Natural killer cell (primary cell): ENCODE results near the gene ZNF80. TPM values are rescaled to one million over a fixed set of nuclear protein-coding genes. Genes with fewer than 3 reads are reported as not detected.
"Not testable (repeated sequence)": the region's sequence is repeated elsewhere in the genome, so short reads cannot be mapped to it uniquely, and the experiment has no call there.

Source experiments
- ATAC-seq, 3 donors: fragments of 150-1000 bp in 2 of 3; fragments of 200-7000 bp in 1 of 3; cut with Tn5 transposase; 1 replicate in 1 of 3; 2 replicates in 2 of 3; pipeline ENCODE4 v1.10.0; 2021; ENCODE audit warnings: mild to moderate bottlenecking in 2 of 3, moderate library complexity in 2 of 3
- DNase-seq, 2 donors: peaks; one replicate each; pipeline versions ENCODE4 v3.0.0 to v3.0.0-alpha.2; 2013 to 2021; ENCODE audit warnings: mixed read lengths in 1 of 2
- H3K27ac ChIP-seq: one replicate; pipeline ENCODE4 v1.5.1; 2013; ENCODE audit warnings: mild to moderate bottlenecking, low read length
- H3K27me3 ChIP-seq: one replicate; pipeline ENCODE4 v1.6.1; 2013; ENCODE audit warnings: low read length; ENCODE audit not compliant: control insufficient read depth, insufficient read depth
- H3K36me3 ChIP-seq: one replicate; pipeline ENCODE4 v1.6.1; 2013; ENCODE audit warnings: low read length; ENCODE audit not compliant: control insufficient read depth, insufficient read depth
- H3K4me1 ChIP-seq: one replicate; pipeline ENCODE4 v1.6.1; 2013; ENCODE audit warnings: low read length; ENCODE audit not compliant: control insufficient read depth, insufficient read depth
- H3K4me3 ChIP-seq: one replicate; pipeline ENCODE4 v1.5.1; 2013; ENCODE audit warnings: low read length
- H3K9me3 ChIP-seq: one replicate; pipeline ENCODE4 v1.6.1; 2013; ENCODE audit warnings: low read length; ENCODE audit not compliant: control insufficient read depth, insufficient read depth
- H3K27ac Mint-ChIP-seq, 2 donors: one replicate each; pipeline ENCODE4 v1.8.0; 2022; ENCODE audit warnings: mild to moderate bottlenecking in 2 of 2, mixed read lengths in 2 of 2, moderate library complexity in 1 of 2
- H3K27me3 Mint-ChIP-seq, 2 donors: one replicate each; pipeline ENCODE4 v1.8.0; 2022; ENCODE audit warnings: low read depth in 2 of 2, mixed read lengths in 2 of 2
- H3K36me3 Mint-ChIP-seq: one replicate; pipeline ENCODE4 v1.8.0; 2022; ENCODE audit warnings: mixed read lengths
- H3K4me1 Mint-ChIP-seq, 2 donors: one replicate each; pipeline ENCODE4 v1.8.0; 2022; ENCODE audit warnings: mixed read lengths in 2 of 2
- H3K4me3 Mint-ChIP-seq: one replicate; pipeline ENCODE4 v1.8.0; 2022; ENCODE audit warnings: mild to moderate bottlenecking, moderate library complexity, mixed read lengths
- H3K9me3 Mint-ChIP-seq, 2 donors: one replicate each; pipeline ENCODE4 v1.8.0; 2022; ENCODE audit warnings: mixed read lengths in 2 of 2
- CTCF ChIP-seq: fragments of 200-600 bp; IDR thresholded peaks from one replicate; pipeline ENCODE4 v1.8.0; 2022; ENCODE audit warnings: antibody characterized with exemption
- WGBS: methylation state at CpG from one replicate; pipeline ENCODE4 v1.1.7; 2013; ENCODE audit warnings: missing lambda C conversion rate; ENCODE audit not compliant: insufficient coverage; 5-methylcytosine and 5-hydroxymethylcytosine counted together
- intact Hi-C: fragments of 100-400 bp; cut with micrococcal nuclease; formaldehyde crosslinking; loops from one replicate; pipeline ENCODE4 v1.14.2; 2022
- total RNA-seq, 4 donors: library from RNA; stranded (reverse); fragments of 120-200 nt in 1 of 4; gene quantifications; one replicate each; pipeline versions ENCODE4 v1.2.3 to v1.2.4, GENCODE V29; 2013 to 2022

ZNF80 gene
- total RNA-seq, 3 donors from 2014 or later (not counting 1 experiment from before 2014, with no cell fraction given): 0.48 to 2.3 (median 2.1) TPM

GRCh38 chr3:114242947-114243346, 5.6 kb upstream of the ZNF80 start:
- ATAC-seq (no peak), DNase-seq (no peak)
- peaks cover 7 to 17% of the 10 kb centered on the region in 2 donors for H3K4me1 Mint-ChIP-seq
- peaks cover 9% of the 10 kb centered on the region for H3K36me3 Mint-ChIP-seq
- no peak overlapping the region for H3K4me3 Mint-ChIP-seq
- no peak for TF ChIP-seq CTCF
- peaks cover 7% of the 10 kb centered on the region for H3K9me3 ChIP-seq
- H3K36me3 ChIP-seq: no peaks in the 10 kb centered on the region
- H3K27me3 Mint-ChIP-seq: no peaks in the 10 kb centered on the region
- H3K27ac ChIP-seq: no peak overlapping the region
- no peak overlapping the region for H3K4me3 ChIP-seq
- no peaks in the 10 kb centered on the region for H3K27me3 ChIP-seq
- H3K27ac Mint-ChIP-seq: no peak overlapping the region
- intact Hi-C loops: no loop called here
- H3K9me3 Mint-ChIP-seq: peaks cover 0 to 7% of the 10 kb centered on the region in 2 donors
- no peaks in the 10 kb centered on the region for H3K4me1 ChIP-seq

- peaks cover 3% of the 10 kb centered on the region for H3K4me1 ChIP-seq
- intact Hi-C loops: no loop called here
- peak overlapping the region in 1 of 2 donors; percentile 53 for H3K27ac Mint-ChIP-seq
Observed at GRCh38 chr3:114241262-114241661, 3.9 kb upstream of the ZNF80 start.

GRCh38 chr3:114238146-114238785, 888 bp upstream of the ZNF80 start:
- WGBS: 95% methylated on average over 28 of the region's 34 CpGs
- H3K9me3 Mint-ChIP-seq, H3K27ac ChIP-seq, H3K27me3 Mint-ChIP-seq, DNase-seq, H3K4me3 ChIP-seq, intact Hi-C loops, H3K9me3 ChIP-seq, ATAC-seq, H3K36me3 ChIP-seq, H3K4me3 Mint-ChIP-seq, H3K27ac Mint-ChIP-seq, H3K27me3 ChIP-seq, H3K36me3 Mint-ChIP-seq: not testable (repeated sequence)
- peaks cover 11% of the 10 kb centered on the region for H3K4me1 ChIP-seq
- peaks cover 44 to 47% of the 10 kb centered on the region in 2 donors for H3K4me1 Mint-ChIP-seq

More at GRCh38 chr3:114241262-114241661, 3.9 kb upstream of the ZNF80 start:
- H3K9me3 ChIP-seq: peaks cover 7% of the 10 kb centered on the region
- H3K36me3 ChIP-seq: no peaks in the 10 kb centered on the region
- Mint-ChIP-seq H3K9me3 (peaks cover 0 to 7% of the 10 kb centered on the region in 2 donors), H3K4me1 (peaks cover 23 to 29% of the 10 kb centered on the region in 2 donors), H3K27me3 (no peaks in the 10 kb centered on the region), H3K4me3 (no peak overlapping the region), H3K36me3 (peaks cover 9% of the 10 kb centered on the region)
- no peaks in the 10 kb centered on the region for H3K27me3 ChIP-seq
- TF ChIP-seq CTCF: no peak
- 71% methylated on average over 2 of the region's 2 CpGs for WGBS
- DNase-seq: peak in 1 of 2 donors; percentile 23
- H3K27ac ChIP-seq: no peak overlapping the region
- ATAC-seq: peak in 1 of 3 donors; percentile 37
- no peak overlapping the region for H3K4me3 ChIP-seq

GRCh38 chr3:114235431-114235830, 1.9 kb downstream of the ZNF80 start:
- Histone ChIP-seq H3K27ac (peak overlapping the region; percentile 16), H3K4me1 (peaks cover 40% of the 10 kb centered on the region), H3K4me3 (no peak overlapping the region), H3K27me3 (no peaks in the 10 kb centered on the region), H3K36me3 (no peaks in the 10 kb centered on the region), H3K9me3 (no peaks in the 10 kb centered on the region)
- H3K9me3 Mint-ChIP-seq: no peaks in the 10 kb centered on the region
- TF ChIP-seq CTCF: no peak
- H3K27ac Mint-ChIP-seq: peak overlapping the region; percentile 88 to 92
- DNase-seq (no peak), ATAC-seq (no peak)
- intact Hi-C loops: no loop called here
- peaks cover 63 to 64% of the 10 kb centered on the region in 2 donors for H3K4me1 Mint-ChIP-seq
- H3K27me3 Mint-ChIP-seq: no peaks in the 10 kb centered on the region
- 100% methylated on average over 1 of the region's 3 CpGs for WGBS
- peak overlapping the region; percentile 75 for H3K4me3 Mint-ChIP-seq
- no peaks in the 10 kb centered on the region for H3K36me3 Mint-ChIP-seq
